Heart right ventricle (tissue), 16 donors: ENCODE data around the gene PMP22. TPM values are rescaled to one million over a fixed set of nuclear protein-coding genes. Genes with fewer than 3 reads are reported as not detected.
A peak's percentile ranks its signal among the peaks of the same experiment; 100 is the strongest.
"Not testable (repeated sequence)": the region's sequence is repeated elsewhere in the genome, so short reads cannot be mapped to it uniquely, and the experiment has no call there.

Source experiments
- ATAC-seq, 8 donors: fragments of 200-7000 bp; cut with Tn5 transposase; one replicate each; pipeline ENCODE4 v1.9.1; 2020; ENCODE audit warnings: mild to moderate bottlenecking in 8 of 8, moderate library complexity in 8 of 8, moderate number of reproducible peaks in 1 of 8
- DNase-seq, 2 donors: peaks; one replicate each; pipeline ENCODE4 v3.0.0-alpha.2; 2020
- H3K27ac ChIP-seq, 10 donors: fragments of 200-600 bp; sonication (generic) in 2 of 10; one replicate each; pipeline versions ENCODE4 v1.5.0 to v1.8.0; 2020 to 2022; ENCODE audit warnings: mild to moderate bottlenecking in 3 of 10
- H3K27me3 ChIP-seq, 7 donors: fragments of 200-600 bp; one replicate each; pipeline ENCODE4 v1.8.0; 2021 to 2022; ENCODE audit warnings: mild to moderate bottlenecking in 2 of 7
- H3K36me3 ChIP-seq, 9 donors: fragments of 200-600 bp; sonication (generic) in 1 of 9; one replicate each; pipeline versions ENCODE4 v1.5.0 to v1.8.0; 2020 to 2022; ENCODE audit warnings: mild to moderate bottlenecking in 2 of 9
- H3K4me1 ChIP-seq, 9 donors: fragments of 200-600 bp; sonication (generic) in 1 of 9; one replicate each; pipeline versions ENCODE4 v1.5.0 to v1.8.0; 2020 to 2022; ENCODE audit warnings: mild to moderate bottlenecking in 4 of 9
- H3K4me3 ChIP-seq, 10 donors: fragments of 200-600 bp; sonication (generic) in 2 of 10; one replicate each; pipeline versions ENCODE4 v1.5.0 to v1.8.0; 2020 to 2022; ENCODE audit warnings: mild to moderate bottlenecking in 7 of 10, moderate library complexity in 2 of 10
- H3K9me3 ChIP-seq, 11 donors: fragments of 200-600 bp in 10 of 11; sonication (generic) in 2 of 11; one replicate each; pipeline versions ENCODE4 v1.5.0 to v1.8.0; 2013 to 2022; ENCODE audit warnings: mild to moderate bottlenecking in 2 of 11, control low read depth in 1 of 11, moderate library complexity in 1 of 11
- CTCF ChIP-seq, 9 donors: fragments of 200-600 bp; sonication (generic) in 2 of 9; IDR thresholded peaks; one replicate each; pipeline versions ENCODE4 v1.5.0 to v1.8.0; 2021 to 2022; ENCODE audit warnings: antibody characterized with exemption in 9 of 9, mild to moderate bottlenecking in 5 of 9, moderate library complexity in 1 of 9
- WGBS, 2 donors: extraction: QIAGEN DNeasy Blood & Tissue Kit; methylation state at CpG; one replicate each; pipeline ENCODE4 v1.1.7; 2013; ENCODE audit warnings: inconsistent platforms in 1 of 2; 5-methylcytosine and 5-hydroxymethylcytosine counted together
- intact Hi-C, 10 donors: fragments of 100-400 bp; cut with DNase I; formaldehyde crosslinking; loops; one replicate each; pipeline versions ENCODE4 v1.11.1 to v1.14.2; 2022
- polyA plus RNA-seq, 2 donors: library from polyadenylated mRNA; stranded (reverse); fragments of 200-250 nt; gene quantifications; one replicate each; pipeline ENCODE4 v1.2.3, GENCODE V29; 2013
- total RNA-seq, 10 donors: library from RNA; stranded (reverse); fragmentation: NEBNext Ultra II Directional in 3 of 10; extraction: Animal tissue kit (Norgen Biotek cat#: 25700) in 3 of 10; gene quantifications; one replicate each; pipeline versions ENCODE4 v1.2.1 to v1.2.4, GENCODE V29; 2021 to 2023
- donor health status: Arrhythmogenic right ventricular cardiomyopathy.
- donor health status: ischemic (EF 13 %, LVEDD 7.1; RV severe dilation, severe dysfunction).
- donor health status: healthy with polysubstance abuse.
- donor health status: DM: no; HTN: yes; CAD: no.
- donor health status: DM: no; HTN: no; CAD: no.
- donor health status: ischemic (EF 25% LVEDD 6.9; RV normal size, moderate dysfunction).
- donor health status: ischemic (EF 25% LVEDD 5.7; RV mildly dilated, moderate dysfunction).
- donor health status: healthy.
- donor health status: DM: yes; HTN: yes; CAD: no.
- donor health status: Ischemic cardiomyopathy.
- donor health status: ischemic (EF 35%, LVEDD 5.7; RV mildly dilated, moderate dysfunction).
- donor health status: nonischemic (EF 11% LVEDD 7.7; RV severe dilation, severe dysfunction).
- donor health status: DM: yes; HTN: yes; CAD: no.
- donor health status: PGD.
- donor health status: ischemic (EF 29% LVEDD 5.4; RV normal size, mild dysfunction).
- donor health status: nonischemic (EF 23%, LVEDD 6.1; RV moderate dilation, normal function).

The PMP22 gene
- total and polyA plus RNA-seq, 12 donors: 62.0 to 241 (median 158) TPM

GRCh38 chr17:15213381-15214087, 51.6 kb downstream of the PMP22 start:
- ATAC-seq: no peak
- Histone ChIP-seq H3K9me3 (no peaks in the 10 kb centered on the region), H3K27ac (no peak overlapping the region), H3K36me3 (no peaks in the 10 kb centered on the region), H3K4me1 (no peaks in the 10 kb centered on the region), H3K4me3 (no peak overlapping the region), H3K27me3 (no peaks in the 10 kb centered on the region)
- peak in 7 of 9 donors; percentile 27 to 52 (median 48) for TF ChIP-seq CTCF (IDR thresholded peaks at IDR 0.05)
- intact Hi-C loops: no loop called here
- no peak for DNase-seq
- WGBS, 2 donors: 86 to 92% methylated on average over 5 of the region's 5 CpGs

DNA sequence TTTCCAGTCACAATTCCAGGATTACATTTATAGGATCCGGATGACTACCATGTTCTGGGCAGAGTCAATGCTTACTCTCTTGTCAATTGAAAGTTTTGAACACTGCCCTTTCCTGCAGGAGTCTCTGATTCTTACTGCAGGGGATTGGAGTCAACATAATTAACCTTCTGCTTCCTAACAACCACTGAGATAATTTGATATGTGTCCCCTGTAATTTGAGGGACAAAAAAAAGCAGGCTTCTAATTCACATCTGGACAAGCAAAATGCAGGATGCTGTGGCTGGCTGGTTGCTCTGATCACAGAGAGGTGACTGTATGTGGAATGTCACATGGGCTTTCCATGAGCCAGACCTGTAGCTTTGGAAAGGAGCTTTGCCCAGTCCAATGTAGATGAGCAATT, 54.9 kb downstream of the PMP22 start:
- H3K36me3 ChIP-seq: no peaks in the 10 kb centered on the region
- no peak for TF ChIP-seq CTCF (IDR thresholded peaks at IDR 0.05)
- H3K9me3 ChIP-seq: peaks cover 0 to 5% (median 0%) of the 10 kb centered on the region in 11 donors
- intact Hi-C loops: no loop called here
- no peaks in the 10 kb centered on the region for H3K4me1 ChIP-seq
- 88 to 100% methylated on average over 1 of the region's 1 CpG for WGBS, 2 donors
- no peak overlapping the region for H3K27ac ChIP-seq
- H3K27me3 ChIP-seq: no peaks in the 10 kb centered on the region
- ATAC-seq (no peak), DNase-seq (no peak)
- H3K4me3 ChIP-seq: no peak overlapping the region

DNA sequence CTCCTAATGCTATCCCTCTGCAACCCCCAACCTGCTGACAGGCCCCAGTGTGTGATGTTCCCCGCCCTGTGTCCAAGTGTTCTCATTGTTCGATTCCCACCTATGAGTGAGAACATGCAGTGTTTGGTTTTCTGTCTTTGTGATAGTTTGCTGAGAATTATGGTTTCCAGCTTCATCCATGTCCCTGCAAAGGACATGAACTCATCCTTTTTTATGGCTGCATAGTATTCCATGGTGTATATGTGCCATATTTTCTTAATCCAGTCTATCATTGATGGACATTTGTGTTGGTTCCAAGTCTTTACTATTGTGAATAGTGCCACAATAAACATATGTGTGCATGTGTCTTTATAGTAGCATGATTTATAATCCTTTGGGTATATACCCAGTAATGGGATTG, 62.1 kb downstream of the PMP22 start:
- H3K36me3 ChIP-seq, H3K4me3 ChIP-seq, intact Hi-C loops, H3K4me1 ChIP-seq, H3K27ac ChIP-seq, H3K27me3 ChIP-seq, DNase-seq, ATAC-seq: not testable (repeated sequence)
- peaks cover 0 to 43% (median 17%) of the 10 kb centered on the region in 11 donors for H3K9me3 ChIP-seq
- WGBS, 2 donors: 95 to 97% methylated on average over 2 of the region's 2 CpGs

- ATAC-seq, H3K4me1 ChIP-seq, intact Hi-C loops, DNase-seq, H3K4me3 ChIP-seq, H3K27me3 ChIP-seq, H3K36me3 ChIP-seq, H3K27ac ChIP-seq: not testable (repeated sequence)
- H3K9me3 ChIP-seq: peaks cover 0 to 52% (median 20%) of the 10 kb centered on the region in 11 donors
- WGBS, 2 donors: 89 to 91% methylated on average over 2 of the region's 2 CpGs
Observed at GRCh38 chr17:15200574-15200973, 64.6 kb downstream of the PMP22 start.

DNA sequence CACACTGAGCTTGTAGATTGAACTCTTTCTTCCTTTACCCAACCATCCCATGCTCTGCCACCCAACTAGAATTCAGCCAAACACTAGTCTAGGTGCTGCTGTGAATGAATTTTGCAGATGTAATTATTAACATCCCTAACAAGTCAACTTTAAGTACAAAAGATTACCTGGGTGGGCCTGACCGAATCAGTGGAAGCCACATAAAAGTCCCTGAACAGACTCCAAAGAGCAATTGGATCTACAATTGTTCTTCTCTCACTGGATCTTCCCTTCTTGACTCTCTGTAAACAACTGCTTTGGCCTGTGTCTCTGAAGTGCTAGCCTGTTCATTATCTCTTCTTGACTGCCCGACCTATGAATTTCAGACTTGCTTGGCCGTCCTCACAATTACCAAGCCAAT, 67.9 kb downstream of the PMP22 start:
- Histone ChIP-seq H3K27ac (no peak overlapping the region), H3K9me3 (peaks cover 0 to 51% (median 20%) of the 10 kb centered on the region in 11 donors), H3K4me3 (no peak overlapping the region), H3K27me3 (no peaks in the 10 kb centered on the region), H3K4me1 (peaks cover 0 to 9% (median 0%) of the 10 kb centered on the region in 9 donors), H3K36me3 (no peaks in the 10 kb centered on the region)
- 92 to 95% methylated on average over 3 of the region's 3 CpGs for WGBS, 2 donors
- DNase-seq (no peak), ATAC-seq (no peak)
- no peak for TF ChIP-seq CTCF (IDR thresholded peaks at IDR 0.05)
- intact Hi-C loops: no loop called here
